Right kidney (tissue), 1 donor: ENCODE data around the gene ACAD8.
"Not testable (repeated sequence)": the region's sequence is repeated elsewhere in the genome, so short reads cannot be mapped to it uniquely, and the experiment has no call there.

Experiments used
- DNase-seq: peaks from one replicate; pipeline ENCODE4 v3.0.0-alpha.2; 2016

Gene ACAD8

GRCh38 chr11:134266841-134267251 lies 13.5 kb downstream of the ACAD8 start:
- DNase-seq = no peak

DNA sequence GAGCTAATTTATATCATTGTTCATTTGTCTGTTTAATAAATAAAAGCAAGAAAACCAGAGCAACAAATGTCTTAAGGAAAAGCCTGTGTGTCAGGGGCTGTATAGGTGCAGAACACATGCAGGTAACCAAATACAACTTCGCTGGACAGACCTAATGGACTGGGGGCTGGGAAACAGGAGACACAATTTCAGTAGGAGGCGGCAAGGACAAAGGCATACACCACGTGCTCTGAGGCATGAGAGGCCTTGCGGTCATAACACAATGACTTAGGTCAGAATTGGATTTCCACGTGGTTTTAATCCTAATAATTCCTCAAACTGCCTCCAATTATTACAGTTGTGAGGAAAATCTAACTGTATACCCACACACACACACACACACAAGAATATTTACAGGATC lies 14.1 kb downstream of the ACAD8 start:
- DNase-seq = no peak

- DNase-seq = no peak
Observed at GRCh38 chr11:134267966-134268365, 14.6 kb downstream of the ACAD8 start.

DNA sequence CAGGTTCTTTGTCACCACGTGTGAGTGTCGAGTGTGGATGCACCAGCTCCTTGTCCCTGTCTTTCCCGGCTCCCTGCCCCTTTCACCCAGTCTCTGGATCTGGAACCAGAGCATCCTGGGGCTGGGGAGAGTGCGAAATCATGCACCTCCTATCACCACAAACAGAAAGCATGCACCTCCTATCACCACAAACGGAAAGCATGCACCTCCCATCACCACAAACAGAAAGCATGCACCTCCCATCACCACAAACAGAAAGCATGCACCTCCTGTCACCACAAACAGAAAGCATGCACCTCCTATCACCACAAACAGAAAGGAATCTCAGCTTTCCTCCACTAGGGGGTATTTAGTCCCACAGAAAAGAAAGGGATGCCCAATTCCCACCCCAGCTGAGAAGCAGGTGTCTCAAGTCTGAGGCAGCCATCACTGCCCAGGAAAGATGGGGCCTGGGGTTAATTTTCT lies 16.9 kb downstream of the ACAD8 start:
- DNase-seq = no peak

DNA sequence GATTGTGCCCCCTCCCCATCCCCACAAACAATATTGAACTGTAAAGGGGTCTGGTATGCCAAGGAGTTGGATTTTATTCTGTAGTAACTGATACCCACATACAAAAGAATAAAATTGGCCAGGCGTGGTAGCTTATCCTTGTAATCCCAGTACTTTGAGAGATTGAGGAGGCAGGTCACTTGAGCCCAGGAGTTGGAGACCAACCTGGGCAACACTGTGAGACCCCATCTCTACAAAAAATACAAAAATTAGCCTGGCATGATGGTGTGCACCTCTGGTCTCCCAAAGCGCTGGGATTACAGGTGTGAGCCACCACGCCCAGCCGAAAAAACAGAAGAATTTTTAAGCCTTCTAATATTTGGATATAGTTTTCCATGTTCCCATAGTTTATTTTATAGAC lies 18.6 kb downstream of the ACAD8 start:
- no peak for DNase-seq

DNA sequence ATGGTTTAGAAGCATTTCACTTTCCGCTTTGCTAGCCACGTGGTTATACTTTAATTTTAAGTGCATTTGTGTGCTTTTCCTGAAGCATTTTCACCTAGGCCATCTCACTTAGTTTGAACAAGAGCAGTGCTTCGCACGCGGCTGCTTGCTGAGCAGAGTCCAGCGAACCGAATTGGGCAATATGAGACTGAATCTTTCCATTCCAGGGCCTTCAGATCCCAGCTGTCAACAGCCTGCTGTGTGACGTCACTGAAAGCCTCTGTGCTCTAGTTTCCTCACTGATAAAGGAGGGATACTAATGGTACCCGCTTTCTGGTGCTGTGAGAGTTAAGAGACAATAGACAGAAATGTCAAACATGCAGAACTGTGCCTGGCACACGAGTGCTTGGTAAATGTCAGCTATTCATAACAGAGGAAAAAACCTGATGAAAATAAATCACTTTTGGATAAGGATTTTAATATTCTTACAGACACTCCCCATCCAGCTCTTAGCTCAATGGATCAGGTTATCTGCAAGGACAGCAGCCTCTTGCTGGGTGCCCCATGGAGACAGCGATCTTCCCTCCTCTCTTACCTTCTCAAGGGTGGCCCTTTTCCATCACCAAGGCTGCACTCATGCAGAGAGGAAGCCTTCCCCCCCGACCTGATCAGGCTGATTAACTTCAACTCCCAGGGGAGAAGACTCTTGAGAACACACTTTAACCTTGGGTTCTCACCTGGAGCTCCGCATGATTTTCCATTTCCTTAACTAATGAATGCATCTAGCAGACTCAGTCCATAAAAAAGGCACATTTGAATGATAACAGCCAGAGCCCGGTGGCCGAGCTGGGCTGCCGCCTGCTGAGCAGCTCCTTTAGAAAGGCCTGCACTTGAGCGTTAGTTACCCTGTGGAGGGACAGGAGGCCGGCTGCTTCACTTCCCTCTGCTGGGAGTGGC lies 19.3 kb downstream of the ACAD8 start:
- DNase-seq = no peak

- DNase-seq = no peak
Observed at GRCh38 chr11:134273317-134273712, 19.9 kb downstream of the ACAD8 start.

DNA sequence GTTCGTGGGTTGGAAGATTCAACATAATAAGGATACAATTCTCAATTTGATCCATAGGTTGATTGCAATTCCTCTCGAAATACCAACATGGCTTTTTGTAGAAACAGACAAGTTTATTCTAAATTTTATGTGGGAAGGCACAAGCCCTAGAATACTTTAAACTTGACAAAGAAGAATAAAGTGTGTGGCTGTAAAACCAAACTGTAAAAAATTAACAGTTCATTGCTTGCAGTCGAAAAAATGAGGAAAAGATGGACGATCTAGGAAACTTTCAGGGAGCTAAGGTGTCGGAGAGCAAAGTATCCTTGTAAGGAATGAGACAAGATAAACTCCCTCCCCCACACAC lies 21.8 kb downstream of the ACAD8 start:
- DNase-seq = no peak

GRCh38 chr11:134275534-134276395 lies 22.4 kb downstream of the ACAD8 start, which contains the start of gene GLB1L3:
Gene GLB1L3 (plus strand): TSS chr11:134276379. CDS start chr11:134276741, 362 bp downstream.
- peak; percentile 83 for DNase-seq

GRCh38 chr11:134276396-134277182 lies 23.2 kb downstream of the ACAD8 start:
- DNase-seq = peak; percentile 83

- DNase-seq = no peak
Observed at GRCh38 chr11:134277183-134278001, 24.0 kb downstream of the ACAD8 start.

- DNase-seq = no peak
Observed at GRCh38 chr11:134278356-134278755, 25.0 kb downstream of the ACAD8 start.

DNA sequence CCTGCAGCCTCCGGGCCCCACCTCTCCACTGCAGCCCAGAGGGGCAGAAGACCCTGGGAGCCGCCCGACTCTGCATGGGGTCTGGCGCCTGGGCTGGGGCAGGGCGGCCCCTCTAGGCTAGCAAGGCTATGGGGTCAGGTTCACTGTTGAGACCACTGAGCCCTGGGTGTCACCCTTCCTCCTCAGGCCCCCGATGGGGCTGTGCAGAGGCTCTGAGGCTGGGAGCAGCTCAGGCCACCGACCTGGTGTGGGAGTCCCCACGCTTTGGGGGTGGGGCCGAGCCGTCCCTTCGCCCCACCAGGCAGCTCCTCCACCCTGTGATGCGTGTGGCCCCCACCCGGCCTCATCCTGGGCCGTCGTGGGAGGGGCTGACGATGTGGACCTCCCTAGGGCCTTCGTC lies 28.3 kb downstream of the ACAD8 start:
- not testable (repeated sequence) for DNase-seq

GRCh38 chr11:134282121-134283045 lies 29.0 kb downstream of the ACAD8 start:
- DNase-seq = no peak

- DNase-seq = no peak
Observed at GRCh38 chr11:134283461-134284230, 30.3 kb downstream of the ACAD8 start.

- not testable (repeated sequence) for DNase-seq
Observed at GRCh38 chr11:134284349-134284748, 31.0 kb downstream of the ACAD8 start.

DNA sequence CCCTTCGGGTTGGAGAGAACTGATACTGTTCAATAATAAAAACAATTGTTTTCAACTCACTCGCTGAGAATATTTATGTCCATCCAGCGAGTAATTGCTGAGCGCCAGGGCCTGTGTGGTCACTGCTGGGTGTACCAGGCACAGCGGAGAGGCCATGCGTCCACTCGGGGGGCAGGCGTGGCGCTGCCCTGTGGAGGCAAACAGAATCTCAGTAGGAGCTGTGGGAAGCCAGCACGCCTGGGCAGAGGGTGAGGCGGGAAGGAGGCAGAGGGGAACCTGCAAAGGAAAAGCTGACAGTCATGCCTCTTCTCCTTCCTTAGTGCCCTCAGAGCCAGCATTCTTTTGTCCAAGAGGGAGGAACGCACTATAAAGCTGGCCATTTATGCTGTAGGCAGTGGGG lies 34.2 kb downstream of the ACAD8 start:
- no peak for DNase-seq

DNA sequence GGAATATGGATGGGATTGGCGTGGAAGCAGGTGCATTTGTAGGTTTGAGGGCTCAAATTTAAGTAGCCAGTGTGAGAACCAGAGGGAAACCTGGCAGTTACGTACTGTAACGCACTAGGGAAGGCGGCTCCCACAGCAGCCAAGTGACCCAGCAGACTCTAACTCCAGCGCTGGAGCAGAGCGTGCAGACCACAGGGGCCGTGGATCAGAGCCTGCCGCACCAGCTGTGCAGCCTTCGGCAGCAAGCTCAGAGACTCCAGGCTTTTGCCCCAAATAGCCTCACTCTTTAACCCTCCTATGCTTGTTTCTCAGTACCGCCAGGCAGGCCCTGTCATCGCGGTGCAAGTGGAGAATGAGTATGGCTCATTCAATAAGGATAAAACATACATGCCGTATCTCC lies 35.1 kb downstream of the ACAD8 start:
- no peak for DNase-seq

DNA sequence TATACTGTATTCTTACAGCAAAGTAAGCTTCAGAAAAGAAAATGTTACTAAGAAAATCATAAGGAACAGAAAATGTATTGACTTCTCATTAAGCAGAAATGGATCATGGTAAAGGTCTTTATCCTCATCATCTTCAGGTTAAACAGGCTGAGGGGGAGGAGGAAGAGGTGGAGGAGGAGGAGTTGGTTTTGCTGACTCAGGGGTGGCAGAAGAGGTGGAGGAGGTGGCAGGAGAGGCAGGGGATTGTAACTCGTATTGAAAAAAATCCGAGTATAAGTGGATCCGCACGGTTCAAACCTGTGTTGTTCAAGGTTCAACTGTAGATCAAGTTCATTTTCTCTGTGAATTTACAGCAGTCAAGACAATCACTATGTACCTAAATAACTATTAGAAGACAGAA lies 35.8 kb downstream of the ACAD8 start:
- no peak for DNase-seq
